Coronary artery (tissue), 2 donors: ENCODE measurements around the gene GET3.

Experiments
- DNase-seq: peaks from one replicate; pipeline ENCODE4 v3.0.0-alpha.2; 2017; ENCODE audit warnings: low spot score
- H3K27ac ChIP-seq, 2 donors: fragments of 200-600 bp; sonication (generic); one replicate each; pipeline ENCODE4 v1.5.1; 2016 to 2019
- H3K4me3 ChIP-seq: fragments of 200-600 bp; sonication (generic); 2 replicates; pipeline ENCODE4 v1.5.1; 2016; ENCODE audit warnings: mild to moderate bottlenecking, moderate library complexity
- CTCF ChIP-seq: fragments of 200-600 bp; sonication (generic); IDR thresholded peaks from one replicate; pipeline ENCODE4 v1.5.1; 2019; ENCODE audit warnings: antibody characterized with exemption

The GET3 gene

GRCh38 chr19:12789904-12790619 is 52.8 kb downstream of the GET3 start:
- peak; percentile 99 for DNase-seq
- Histone ChIP-seq H3K4me3 (peak overlapping the region; percentile 97), H3K27ac (peak overlapping the region; percentile 97 to 99)
- no peak for TF ChIP-seq CTCF

GRCh38 chr19:12790628-12791344 is 53.5 kb downstream of the GET3 start:
- TF ChIP-seq CTCF = no peak
- peak overlapping the region; percentile 97 to 99 for H3K27ac ChIP-seq
- H3K4me3 ChIP-seq = peak overlapping the region; percentile 97
- no peak for DNase-seq

GRCh38 chr19:12791345-12792050 is 54.2 kb downstream of the GET3 start, which contains the start of gene JUNB:
Gene JUNB, plus strand, starts transcription at chr19:12791486. Its CDS starts 286 bp downstream, at chr19:12791772.
- peak within 1 kb of the TSS; percentile 97 to 99 for H3K27ac ChIP-seq
- peak within 1 kb of the TSS; percentile 97 for H3K4me3 ChIP-seq
- DNase-seq = peak; percentile 99
- TF ChIP-seq CTCF = no peak

GRCh38 chr19:12792051-12792852 is 55.0 kb downstream of the GET3 start:
- Histone ChIP-seq H3K4me3 (peak overlapping the region; percentile 97), H3K27ac (peak overlapping the region; percentile 97 to 99)
- TF ChIP-seq CTCF = no peak
- peak; percentile 85 for DNase-seq

GRCh38 chr19:12792853-12793289 is 55.6 kb downstream of the GET3 start:
- Histone ChIP-seq H3K4me3 (peak overlapping the region; percentile 97), H3K27ac (peak overlapping the region; percentile 97 to 99)
- peak; percentile 72 for DNase-seq
- no peak for TF ChIP-seq CTCF
